Gastroesophageal sphincter (tissue), 4 donors: ENCODE results near the gene CUX1. TPM values are rescaled to one million over a fixed set of nuclear protein-coding genes. Genes with fewer than 3 reads are reported as not detected.
"Not testable (repeated sequence)": the region's sequence is repeated elsewhere in the genome, so short reads cannot be mapped to it uniquely, and the experiment has no call there.

ENCODE experiments used
- ATAC-seq: fragments of 150-250 bp; one replicate; pipeline ENCODE4 v1.9.1; 2016; ENCODE audit warnings: mild to moderate bottlenecking, moderate library complexity
- H3K27ac ChIP-seq, 4 donors: fragments of 200-600 bp; sonication (generic) in 3 of 4; 1 replicate in 3 of 4; 2 replicates in 1 of 4; pipeline ENCODE4 v1.5.1; 2016 to 2019
- H3K27me3 ChIP-seq: fragments of 200-600 bp; sonication (generic); one replicate; pipeline ENCODE4 v1.5.1; 2019
- H3K36me3 ChIP-seq, 2 donors: fragments of 200-600 bp; sonication (generic); one replicate each; pipeline ENCODE4 v1.5.1; 2019; ENCODE audit warnings: control low read depth in 1 of 2
- H3K4me1 ChIP-seq, 3 donors: fragments of 200-600 bp; sonication (generic); 1 replicate in 2 of 3; 2 replicates in 1 of 3; pipeline ENCODE4 v1.5.1; 2016 to 2019; ENCODE audit warnings: control low read depth in 2 of 3
- H3K4me3 ChIP-seq, 2 donors: fragments of 200-600 bp; sonication (generic); one replicate each; pipeline ENCODE4 v1.5.1; 2019; ENCODE audit warnings: mild to moderate bottlenecking in 1 of 2, moderate library complexity in 1 of 2
- H3K9me3 ChIP-seq, 3 donors: fragments of 200-600 bp; sonication (generic); one replicate each; pipeline ENCODE4 v1.5.1; 2017 to 2019; ENCODE audit warnings: control low read depth in 2 of 3
- EP300 ChIP-seq: sonication (generic); formaldehyde crosslinking; IDR thresholded peaks from one replicate; pipeline ENCODE4 v1.6.1; 2017; ENCODE audit warnings: antibody characterized with exemption, mild to moderate bottlenecking
- POLR2A ChIP-seq, 2 donors: fragments of 450-650 bp; IDR thresholded peaks; one replicate each; pipeline ENCODE4 v1.6.1; 2017; ENCODE audit warnings: antibody characterized with exemption in 2 of 2, mild to moderate bottlenecking in 2 of 2, moderate library complexity in 1 of 2
- POLR2AphosphoS5 ChIP-seq: sonication (generic); formaldehyde crosslinking; IDR thresholded peaks from one replicate; pipeline ENCODE4 v1.6.1; 2017; ENCODE audit warnings: antibody characterized with exemption
- WGBS, 2 donors: methylation state at CpG; one replicate each; pipeline ENCODE4 v1.1.5; 2018; ENCODE audit warnings: low coverage in 1 of 2; 5-methylcytosine and 5-hydroxymethylcytosine counted together
- total RNA-seq, 4 donors: library from RNA; depleted of rRNA; stranded (reverse); fragments of >200 nt; gene quantifications; one replicate each; pipeline ENCODE4 v1.1.0, GENCODE V29; 2016
- TF ChIP-seq, protein P1 (sequence below), 4 experiments: fragments of 200-600 bp in 2 of 4; fragments of 450-650 bp in 2 of 4; sonication (generic) in 1 of 4; IDR thresholded peaks; one replicate each; pipeline ENCODE4 v1.5.1; 2017 to 2019; ENCODE audit warnings: antibody characterized with exemption in 4 of 4, mild to moderate bottlenecking in 2 of 4, moderate library complexity in 2 of 4

CUX1 gene
- total RNA-seq, 4 donors from 2014 or later: 84.4 to 134 (median 110) TPM

DNA sequence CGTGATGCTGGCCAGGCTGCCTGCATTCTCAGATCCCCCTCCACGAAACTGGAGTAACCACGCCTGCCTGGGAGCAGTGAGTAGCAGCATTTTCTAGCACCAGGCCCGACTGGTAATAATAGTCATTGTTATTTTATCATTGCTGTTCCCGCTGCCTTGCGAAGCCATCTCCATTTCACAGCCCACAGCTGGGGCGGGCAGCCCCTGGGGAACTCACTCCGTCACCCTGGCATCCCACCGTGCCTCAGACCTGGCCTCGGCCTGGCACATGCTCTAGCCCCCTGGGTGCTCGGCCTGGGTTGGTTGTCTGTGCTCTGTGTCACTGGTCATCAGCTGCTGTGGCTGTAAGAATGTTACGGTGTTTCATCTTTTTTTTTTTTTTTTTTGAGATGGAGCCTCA, 411.5 kb downstream of the CUX1 start:
- H3K4me1 ChIP-seq: no peaks in the 10 kb centered on the region
- WGBS, 2 donors: 96 to 100% methylated on average over 2 to 10 of the region's 12 CpGs
- H3K4me3 ChIP-seq: no peak overlapping the region
- H3K27me3 ChIP-seq: no peaks in the 10 kb centered on the region
- no peak overlapping the region for H3K27ac ChIP-seq
- H3K9me3 ChIP-seq: no peaks in the 10 kb centered on the region
- peaks cover 0 to 86% of the 10 kb centered on the region in 2 donors for H3K36me3 ChIP-seq
- TF ChIP-seq POLR2A (IDR thresholded peaks at IDR 0.05): no peak
- TF ChIP-seq POLR2AphosphoS5: no peak
- TF ChIP-seq EP300: no peak
- TF ChIP-seq, protein P1, sequence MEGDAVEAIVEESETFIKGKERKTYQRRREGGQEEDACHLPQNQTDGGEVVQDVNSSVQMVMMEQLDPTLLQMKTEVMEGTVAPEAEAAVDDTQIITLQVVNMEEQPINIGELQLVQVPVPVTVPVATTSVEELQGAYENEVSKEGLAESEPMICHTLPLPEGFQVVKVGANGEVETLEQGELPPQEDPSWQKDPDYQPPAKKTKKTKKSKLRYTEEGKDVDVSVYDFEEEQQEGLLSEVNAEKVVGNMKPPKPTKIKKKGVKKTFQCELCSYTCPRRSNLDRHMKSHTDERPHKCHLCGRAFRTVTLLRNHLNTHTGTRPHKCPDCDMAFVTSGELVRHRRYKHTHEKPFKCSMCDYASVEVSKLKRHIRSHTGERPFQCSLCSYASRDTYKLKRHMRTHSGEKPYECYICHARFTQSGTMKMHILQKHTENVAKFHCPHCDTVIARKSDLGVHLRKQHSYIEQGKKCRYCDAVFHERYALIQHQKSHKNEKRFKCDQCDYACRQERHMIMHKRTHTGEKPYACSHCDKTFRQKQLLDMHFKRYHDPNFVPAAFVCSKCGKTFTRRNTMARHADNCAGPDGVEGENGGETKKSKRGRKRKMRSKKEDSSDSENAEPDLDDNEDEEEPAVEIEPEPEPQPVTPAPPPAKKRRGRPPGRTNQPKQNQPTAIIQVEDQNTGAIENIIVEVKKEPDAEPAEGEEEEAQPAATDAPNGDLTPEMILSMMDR (IDR thresholded peaks at IDR 0.05): no peak
- ATAC-seq: no peak

DNA sequence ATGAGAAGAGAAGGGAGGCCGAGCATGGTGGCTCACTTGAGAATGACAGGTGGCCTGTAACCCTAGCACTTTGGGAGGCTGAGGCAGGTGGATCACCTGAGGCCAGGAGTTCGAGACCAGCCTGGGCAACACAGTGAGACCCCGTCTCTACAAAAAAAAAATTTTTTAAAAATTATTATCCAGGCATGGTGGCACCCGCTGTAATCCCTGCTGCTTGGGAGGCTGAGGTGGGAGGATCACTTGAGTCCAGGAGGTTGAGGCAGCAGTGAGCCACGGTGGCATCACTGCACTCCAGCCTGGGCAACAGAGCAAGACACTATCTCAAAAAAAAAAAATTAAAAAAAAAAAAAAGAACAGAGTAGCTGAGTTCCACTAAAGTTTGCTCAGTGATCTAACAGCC, 412.7 kb downstream of the CUX1 start:
- not testable (repeated sequence) for H3K27me3 ChIP-seq, H3K4me3 ChIP-seq, H3K4me1 ChIP-seq, ATAC-seq, H3K9me3 ChIP-seq, H3K27ac ChIP-seq
- H3K36me3 ChIP-seq: peaks cover 0 to 93% of the 10 kb centered on the region in 2 donors
- WGBS, 2 donors: 90 to 100% methylated on average over 2 of the region's 5 CpGs

DNA sequence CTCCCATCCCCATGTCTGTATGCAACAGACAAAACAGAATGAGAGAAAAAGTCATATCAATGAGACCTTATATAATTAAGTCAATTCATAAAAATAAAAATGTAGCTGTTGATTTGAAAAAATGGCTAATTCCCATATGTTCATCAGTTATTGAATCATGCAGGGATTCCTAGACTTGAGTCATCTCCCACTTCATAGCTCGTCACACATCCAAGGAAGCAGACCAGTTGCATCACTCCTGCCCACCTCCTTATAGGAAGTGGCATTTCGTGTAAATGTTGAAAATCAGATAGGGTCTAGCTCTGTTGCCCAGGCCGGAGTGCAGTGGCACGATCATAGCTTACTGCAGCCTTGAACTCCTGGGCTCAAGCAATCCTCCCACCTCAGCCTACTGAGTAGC, 413.2 kb downstream of the CUX1 start:
- ATAC-seq: no peak
- Histone ChIP-seq H3K9me3 (no peaks in the 10 kb centered on the region), H3K27me3 (no peaks in the 10 kb centered on the region), H3K4me3 (no peak overlapping the region), H3K4me1 (no peaks in the 10 kb centered on the region), H3K27ac (no peak overlapping the region), H3K36me3 (peaks cover 0 to 94% of the 10 kb centered on the region in 2 donors)
- 85 to 100% methylated on average over 2 to 3 of the region's 4 CpGs for WGBS, 2 donors
- no peak for TF ChIP-seq EP300
- TF ChIP-seq POLR2A (IDR thresholded peaks at IDR 0.05): no peak
- TF ChIP-seq, protein P1 (IDR thresholded peaks at IDR 0.05): no peak
- no peak for TF ChIP-seq POLR2AphosphoS5

DNA sequence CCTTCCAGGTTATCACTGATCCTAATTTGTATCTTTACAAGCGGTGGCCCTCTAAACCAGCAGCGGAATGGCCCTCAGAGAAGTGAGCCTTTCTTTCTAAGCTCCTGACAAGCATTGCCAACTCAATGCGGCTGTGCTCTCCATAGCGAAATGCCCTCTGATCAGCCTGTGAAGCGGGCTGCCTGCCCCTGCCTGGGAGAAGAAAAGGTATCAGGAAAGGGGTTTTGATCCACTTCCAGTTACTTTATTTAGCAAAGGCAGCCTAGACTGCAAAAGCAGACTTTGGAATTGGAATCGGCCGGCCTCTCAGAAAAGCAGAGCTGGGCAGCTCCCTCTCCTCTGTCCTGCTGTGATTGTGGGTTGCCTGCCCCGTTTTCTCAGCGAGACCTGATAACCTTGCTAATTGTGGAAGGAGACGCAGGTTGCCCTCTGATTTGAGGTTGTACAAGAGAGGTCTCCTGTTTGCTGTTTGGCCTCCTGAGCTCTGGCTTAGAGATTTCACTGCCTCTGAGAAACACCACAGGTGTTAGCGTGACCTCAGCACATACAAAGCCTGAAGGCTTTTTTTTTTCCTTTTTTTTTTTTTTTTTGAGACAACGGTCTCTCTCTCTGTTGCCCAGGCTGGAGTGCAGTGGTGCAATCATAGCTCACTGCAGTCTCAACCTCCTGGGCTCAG, 415.3 kb downstream of the CUX1 start:
- Histone ChIP-seq H3K27ac (no peak overlapping the region), H3K4me3 (no peak overlapping the region), H3K36me3 (peaks cover 0 to 91% of the 10 kb centered on the region in 2 donors), H3K4me1 (peaks cover 0 to 12% (median 0%) of the 10 kb centered on the region in 3 donors), H3K9me3 (no peaks in the 10 kb centered on the region), H3K27me3 (no peaks in the 10 kb centered on the region)
- no peak for ATAC-seq
- TF ChIP-seq POLR2A (IDR thresholded peaks at IDR 0.05) (no peak), POLR2AphosphoS5 (no peak), EP300 (no peak)
- TF ChIP-seq, protein P1 (IDR thresholded peaks at IDR 0.05): no peak
- 90 to 100% methylated on average over 1 to 7 of the region's 12 CpGs for WGBS, 2 donors

DNA sequence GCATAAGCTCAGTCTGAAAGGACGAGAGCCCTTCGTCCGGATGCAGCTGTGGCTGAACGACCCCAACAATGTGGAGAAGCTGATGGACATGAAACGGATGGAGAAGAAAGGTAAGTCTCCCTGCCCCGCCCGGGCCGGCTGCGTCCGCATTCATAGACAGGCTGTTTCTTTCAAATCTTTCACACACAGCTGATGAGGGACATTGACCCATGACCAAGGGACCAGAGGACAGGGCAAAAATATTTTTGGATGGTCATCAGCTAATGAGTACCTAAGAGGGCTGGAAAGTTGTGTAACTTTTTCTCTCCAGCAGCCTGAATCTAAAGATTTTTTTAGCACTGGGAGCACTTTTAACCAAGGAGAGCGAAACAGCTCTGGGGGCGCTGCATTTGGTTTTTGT, 416.7 kb downstream of the CUX1 start:
- Histone ChIP-seq H3K9me3 (no peaks in the 10 kb centered on the region), H3K36me3 (peaks cover 0 to 90% of the 10 kb centered on the region in 2 donors), H3K27ac (no peak overlapping the region), H3K27me3 (no peaks in the 10 kb centered on the region), H3K4me3 (no peak overlapping the region), H3K4me1 (peaks cover 0 to 12% (median 0%) of the 10 kb centered on the region in 3 donors)
- no peak for ATAC-seq
- 77 to 88% methylated on average over 3 to 4 of the region's 12 CpGs for WGBS, 2 donors
- TF ChIP-seq, protein P1 (IDR thresholded peaks at IDR 0.05): no peak
